GM18502 (cell line): Measurements from ENCODE around the gene CCDC188.

Experiments used
- ATAC-seq: cut with Tn5 transposase; IDR thresholded peaks from one replicate; pipeline ENCODE4 v1.9.1; 2021; ENCODE audit warnings: mild to moderate bottlenecking; ENCODE audit not compliant: unreplicated experiment, poor library complexity

CCDC188 gene

DNA sequence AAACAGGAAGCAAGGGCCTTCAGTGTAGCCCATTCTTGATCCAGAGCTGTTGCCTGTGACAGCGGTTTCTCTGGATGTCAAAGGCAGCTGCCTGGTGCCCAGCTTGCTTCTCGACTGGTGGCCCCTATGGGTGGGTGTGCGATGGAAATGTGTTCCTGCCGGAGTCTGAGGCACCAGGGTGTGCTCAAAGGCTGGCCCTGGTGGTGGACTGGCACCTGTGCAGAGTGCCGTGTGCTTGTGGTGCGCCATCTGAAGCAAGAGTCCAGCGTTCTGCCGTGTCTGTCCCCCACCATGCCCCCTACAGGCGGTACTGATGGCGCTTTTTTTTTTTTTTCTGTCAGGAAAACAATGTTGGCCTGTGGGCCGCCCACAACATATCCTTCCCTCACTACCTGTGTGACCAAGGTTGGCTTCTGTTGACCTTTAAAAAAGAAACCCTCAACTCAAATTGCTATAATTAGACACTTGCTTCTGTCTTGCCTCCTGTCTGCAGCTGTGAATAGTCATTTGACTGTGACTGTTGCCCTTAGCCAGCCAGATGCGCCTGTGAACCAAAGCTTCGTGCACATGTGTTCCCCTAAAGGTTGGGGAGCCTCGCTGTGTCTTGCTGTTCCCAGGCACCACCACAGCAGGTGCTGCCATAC, 39.7 kb downstream of the CCDC188 start:
- ATAC-seq: no peak

- no peak for ATAC-seq
These were observed 40.4 kb downstream of the CCDC188 start for GRCh38 chr22:20110359-20110985.

DNA sequence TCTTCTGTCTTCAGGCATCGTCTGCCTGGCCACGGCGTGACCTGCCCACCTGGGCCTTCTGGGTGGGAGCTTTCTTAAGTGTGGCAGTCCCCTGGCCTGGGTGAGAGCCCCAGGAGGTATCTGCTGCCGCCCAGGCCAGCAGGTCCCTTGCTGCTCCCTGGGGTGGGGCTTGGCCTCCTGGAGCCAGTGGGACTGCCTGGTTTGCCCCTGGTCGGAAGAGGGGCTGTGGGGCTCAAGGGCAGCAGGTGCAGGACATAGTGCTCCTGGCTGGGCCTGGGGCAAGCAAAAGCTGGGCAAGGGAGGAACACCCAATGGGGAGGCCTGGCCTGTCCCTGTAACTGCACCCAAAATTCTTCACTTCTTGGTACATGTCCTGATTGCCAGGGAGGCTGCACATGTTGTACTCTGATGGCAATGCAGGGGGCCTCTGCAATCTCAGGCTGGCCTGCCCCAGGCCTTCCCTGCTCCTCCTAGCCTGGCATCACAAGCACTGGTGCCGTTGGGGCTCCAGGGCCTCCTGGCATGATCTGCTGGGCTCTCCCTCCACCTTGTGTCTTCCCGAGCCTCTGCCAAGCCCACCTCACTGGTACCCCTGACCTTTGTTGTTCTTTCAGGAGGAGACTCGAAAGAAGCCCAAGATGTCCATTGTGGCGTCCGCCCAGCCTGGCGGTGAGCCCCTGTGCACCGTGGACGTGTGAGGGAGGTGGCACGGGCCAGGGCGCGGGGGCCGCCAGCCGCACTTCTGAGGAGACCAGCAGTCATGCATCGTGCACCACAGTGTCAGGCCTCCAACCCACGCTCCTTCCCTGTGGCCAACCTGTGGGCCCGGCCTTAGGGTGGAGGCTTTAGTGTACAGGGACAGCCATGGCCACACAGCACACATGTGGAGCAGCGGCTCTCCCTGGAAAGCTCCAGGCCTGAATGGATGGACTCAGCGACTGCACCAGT, 41.2 kb downstream of the CCDC188 start:
- ATAC-seq: no peak

DNA sequence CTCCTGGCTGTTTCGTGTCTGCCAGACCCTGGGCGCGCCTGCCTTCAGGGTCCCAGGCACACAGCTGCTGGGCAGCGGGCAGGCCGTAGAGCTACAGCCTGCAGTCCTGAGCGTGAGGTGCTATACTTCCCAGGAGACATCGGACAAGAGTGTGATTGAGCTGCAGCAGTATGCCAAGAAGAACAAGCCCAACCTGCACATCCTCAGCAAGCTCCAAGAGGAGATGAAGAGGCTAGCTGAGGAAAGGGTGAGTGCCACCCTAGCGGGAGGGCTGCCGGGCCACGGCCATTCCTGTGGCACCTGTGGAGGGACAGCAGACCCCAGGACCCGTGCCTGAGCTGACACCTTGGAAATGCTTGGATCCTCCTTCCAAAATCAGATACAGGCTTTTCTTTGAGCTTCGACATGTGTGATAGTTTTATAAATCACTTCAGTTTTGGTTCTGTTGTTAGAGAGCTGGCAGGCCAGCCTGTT, 42.1 kb downstream of the CCDC188 start:
- ATAC-seq: no peak

- no peak for ATAC-seq
These were observed 42.7 kb downstream of the CCDC188 start for GRCh38 chr22:20107951-20108756.

DNA sequence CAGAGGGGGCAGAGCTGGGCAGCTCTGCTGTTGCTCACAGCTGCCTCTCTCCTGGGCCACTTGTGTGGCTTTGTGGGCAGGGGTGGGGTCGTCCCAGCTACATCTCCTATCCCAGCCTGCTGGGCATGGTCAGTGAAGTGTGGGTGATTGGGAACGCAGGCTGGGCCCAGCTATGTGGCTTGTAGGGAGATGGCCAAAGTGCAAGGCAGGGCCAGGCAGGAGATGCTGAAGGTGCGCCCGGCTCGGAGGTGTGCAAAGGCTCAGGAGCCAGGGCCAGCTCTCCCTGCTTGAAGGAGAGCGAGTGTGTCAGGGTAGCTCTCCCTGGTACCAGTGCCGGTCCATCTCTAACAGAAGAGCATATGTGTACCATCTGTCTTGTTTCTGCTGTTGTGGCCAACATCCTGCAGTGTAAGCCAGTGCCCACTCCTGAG, 43.4 kb downstream of the CCDC188 start:
- no peak for ATAC-seq

GRCh38 chr22:20106849-20107237, 44.0 kb downstream of the CCDC188 start:
- ATAC-seq: no peak

GRCh38 chr22:20106205-20106848, 44.5 kb downstream of the CCDC188 start:
- ATAC-seq: no peak

GRCh38 chr22:20105456-20106204, 45.2 kb downstream of the CCDC188 start:
- no peak for ATAC-seq

DNA sequence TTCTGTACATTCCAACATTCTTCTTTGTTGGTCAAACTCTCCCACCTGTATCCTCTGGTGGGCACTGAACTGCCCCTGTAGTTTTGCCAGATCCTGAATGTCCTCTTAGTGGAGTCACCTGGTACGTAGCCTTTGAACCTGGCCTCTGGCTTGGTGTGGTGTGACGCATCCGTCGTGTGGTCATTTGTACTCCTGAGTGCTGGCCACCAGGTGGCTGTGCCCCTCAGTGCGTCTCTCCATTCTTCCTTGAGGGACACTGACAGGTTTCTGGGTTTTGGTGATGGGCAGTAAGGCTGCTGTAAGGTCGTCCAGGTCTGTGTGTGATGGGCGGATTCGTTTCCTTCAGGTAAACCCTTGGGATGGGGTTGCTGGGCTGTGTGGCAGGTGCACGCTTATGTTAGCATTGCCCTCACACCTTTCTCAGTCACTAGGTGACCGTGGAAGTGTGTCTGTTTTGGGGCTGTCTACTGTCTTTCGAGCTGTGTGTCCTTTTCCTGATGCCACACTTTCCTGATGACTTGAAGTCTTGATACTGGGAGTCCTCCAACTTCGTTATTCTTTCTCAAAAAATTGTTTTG, 48.6 kb downstream of the CCDC188 start:
- ATAC-seq: no peak

DNA sequence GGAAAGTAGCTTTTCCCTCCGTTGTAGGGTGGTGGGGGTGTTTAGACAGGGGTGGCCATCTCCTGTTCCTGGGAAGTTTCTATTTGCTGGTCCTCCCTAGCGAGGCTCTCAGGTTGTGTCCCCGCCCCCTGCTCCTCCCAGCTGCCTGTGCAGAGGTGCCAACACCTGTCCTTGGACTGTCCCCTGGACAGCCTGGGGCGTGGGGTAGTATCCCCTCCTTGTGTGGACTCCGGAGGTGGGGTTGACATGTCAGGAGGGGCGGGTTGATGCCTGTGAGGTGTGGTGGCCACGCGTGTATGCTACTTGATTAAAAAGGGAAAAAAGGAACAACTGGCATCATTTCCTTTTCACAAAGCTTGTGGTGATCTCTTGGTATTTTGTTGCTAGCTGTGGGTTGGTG, 49.2 kb downstream of the CCDC188 start:
- ATAC-seq: no peak

DNA sequence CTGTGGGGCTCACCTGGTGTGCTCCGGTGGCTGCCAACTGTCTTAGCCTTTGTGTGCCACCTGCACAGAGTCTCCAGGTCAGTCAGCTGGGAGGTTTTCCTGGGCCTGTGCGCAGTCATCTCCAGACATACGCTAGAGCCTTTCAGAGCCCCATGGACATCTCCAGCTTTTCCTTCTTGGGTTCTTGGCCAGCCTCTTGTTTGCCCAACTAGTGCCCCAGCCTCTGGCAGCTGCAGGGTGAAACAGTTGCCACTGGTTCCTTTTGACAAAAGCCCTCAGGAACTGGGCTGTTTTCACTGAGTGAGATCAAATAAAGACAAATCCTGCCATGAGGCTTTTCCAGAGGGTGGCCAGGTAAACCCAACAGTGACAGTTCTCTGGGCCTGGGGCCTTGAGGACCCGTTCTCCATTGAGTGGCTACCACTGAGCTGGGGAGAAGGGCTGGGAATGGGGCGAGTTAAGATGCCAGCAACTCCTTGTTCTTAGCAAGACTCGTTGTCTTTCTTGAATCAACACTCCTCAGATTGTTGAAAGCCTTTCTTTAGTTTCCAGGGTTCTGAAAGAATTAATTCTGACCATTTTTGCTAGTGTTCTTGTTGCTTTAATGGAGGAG, 51.6 kb downstream of the CCDC188 start:
- ATAC-seq: no peak
